Measurements from ENCODE around the gene CARM1. TPM values are rescaled to one million over a fixed set of nuclear protein-coding genes. Genes with fewer than 3 reads are reported as not detected.

CARM1 gene
- total and polyA plus RNA-seq, 2 experiments from 2014 or later: 43.3 to 118 TPM

DNA sequence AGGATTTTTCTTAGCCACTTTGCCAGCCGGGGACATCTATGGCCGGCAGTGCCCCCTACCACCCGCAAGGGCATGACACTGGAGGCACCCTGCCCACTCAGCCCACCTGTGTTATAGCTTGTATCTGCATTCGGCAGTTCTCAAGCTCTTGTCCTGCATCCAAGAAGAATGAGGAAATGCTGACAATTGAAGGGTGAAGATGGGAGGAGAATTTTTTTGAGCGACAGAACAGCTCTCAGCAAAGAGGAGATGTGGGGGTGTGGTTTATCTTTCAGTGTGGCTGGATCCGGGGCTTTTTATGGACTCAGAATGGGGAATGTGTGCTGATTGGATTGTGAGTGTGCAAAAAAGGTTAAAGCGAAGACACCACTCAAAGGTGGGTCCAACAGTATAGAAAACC lies 28.6 kb upstream of the CARM1 start:
- Mint-ChIP-seq H3K4me1 (no peaks in the 10 kb centered on the region), H3K4me3 (no peak overlapping the region), H3K27me3 (ENCODE audit: insufficient read depth, low read depth, poor library complexity) (peaks cover 7% of the 10 kb centered on the region), H3K36me3 (ENCODE audit: low read depth) (peaks cover 4% of the 10 kb centered on the region; the same call in 2 of the 3 replicates), H3K27ac (no peak overlapping the region), H3K9me3 (peaks cover 46% of the 10 kb centered on the region)
- no peak for ATAC-seq
- Histone ChIP-seq H3K27me3 (ENCODE audit: insufficient read depth) (no peaks in the 10 kb centered on the region), H3K4me3 (no peak overlapping the region), H3K4me2 (no peak overlapping the region), H2AFZ (no peak overlapping the region), H3K4me1 (ENCODE audit: insufficient read depth) (no peaks in the 10 kb centered on the region), H3K27ac (ENCODE audit: low read depth) (no peak overlapping the region), H4K20me1 (replicated peaks; ENCODE audit: insufficient read depth) (no peaks in the 10 kb centered on the region), H3K79me2 (replicated peaks; ENCODE audit: insufficient read depth) (no peaks in the 10 kb centered on the region), H3K9me2 (ENCODE audit: insufficient read depth) (no peaks in the 10 kb centered on the region), H3K36me3 (ENCODE audit: insufficient read depth) (no peaks in the 10 kb centered on the region), H3F3A (replicated peaks; ENCODE audit: low read depth) (no peaks in the 10 kb centered on the region)
- TF ChIP-seq ETS1 (IDR thresholded peaks at IDR 0.05): no peak
- no peak for DNase-seq (ENCODE audit: low spot score)

DNA sequence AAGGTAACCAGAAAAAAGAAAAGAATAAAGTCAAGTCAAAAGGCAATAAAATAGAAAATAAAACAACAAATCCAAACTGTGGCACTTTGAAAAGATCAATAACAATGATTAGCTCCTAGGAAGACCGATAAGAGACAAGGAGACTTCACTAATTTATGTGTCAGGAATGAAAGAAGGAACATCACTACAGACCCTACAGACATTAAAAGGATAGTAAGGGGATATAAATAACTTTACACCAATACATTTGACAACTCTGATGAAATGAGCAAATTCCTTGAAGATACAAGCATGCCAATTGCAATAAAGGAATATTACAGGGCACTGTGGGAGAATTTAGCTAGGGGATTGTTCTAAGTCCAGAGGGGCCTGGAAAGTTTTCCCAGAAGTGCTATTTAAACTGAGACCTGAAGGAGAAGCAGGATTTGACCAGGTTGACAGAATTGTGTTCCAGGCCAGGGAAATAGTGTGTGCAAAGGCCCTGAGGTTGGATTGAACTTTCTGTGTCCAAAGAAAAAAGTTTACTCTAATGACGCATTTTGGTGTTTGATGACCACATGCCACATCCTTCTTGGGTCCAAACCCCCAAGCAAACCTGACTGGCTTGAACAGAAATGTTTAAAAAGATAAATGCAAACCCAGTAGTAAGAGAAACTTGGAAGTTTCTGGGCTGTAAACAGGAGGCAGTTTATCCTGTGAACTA lies 24.7 kb upstream of the CARM1 start:
- no peak for ATAC-seq
- H3K27ac Mint-ChIP-seq: no peak overlapping the region
- Histone ChIP-seq H3K27me3 (ENCODE audit: insufficient read depth) (no peaks in the 10 kb centered on the region), H3K4me1 (ENCODE audit: insufficient read depth) (no peaks in the 10 kb centered on the region), H3K4me2 (no peak overlapping the region), H3K9me2 (ENCODE audit: insufficient read depth) (no peaks in the 10 kb centered on the region; the same call in 1 of the 2 replicates), H3K79me2 (replicated peaks; ENCODE audit: insufficient read depth) (no peaks in the 10 kb centered on the region), H3F3A (replicated peaks; ENCODE audit: low read depth) (no peaks in the 10 kb centered on the region), H3K4me3 (no peak overlapping the region), H3K27ac (ENCODE audit: low read depth) (no peak overlapping the region), H2AFZ (no peak overlapping the region), H3K36me3 (ENCODE audit: insufficient read depth) (no peaks in the 10 kb centered on the region), H4K20me1 (replicated peaks; ENCODE audit: insufficient read depth) (no peaks in the 10 kb centered on the region)
- TF ChIP-seq JUNB (IDR thresholded peaks at IDR 0.05; ENCODE audit: unreplicated experiment) (no peak), CREB1 (CRISPR knock-in tag; IDR thresholded peaks at IDR 0.05; ENCODE audit: low read depth) (no peak), STAT1 (IDR thresholded peaks at IDR 0.05; ENCODE audit: unreplicated experiment) (no peak), EZH2 (IDR thresholded peaks at IDR 0.05; ENCODE audit: low read depth, unreplicated experiment) (no peak), NANOG (IDR thresholded peaks at IDR 0.05; ENCODE audit: borderline replicate concordance) (no peak), ZNF331 (CRISPR knock-in tag; IDR thresholded peaks at IDR 0.05; ENCODE audit: low read depth) (no peak), ETS1 (IDR thresholded peaks at IDR 0.05) (no peak), POLR2AphosphoS5 (IDR thresholded peaks at IDR 0.05; ENCODE audit: low read depth) (no peak)
- TF ChIP-seq, protein P1, sequence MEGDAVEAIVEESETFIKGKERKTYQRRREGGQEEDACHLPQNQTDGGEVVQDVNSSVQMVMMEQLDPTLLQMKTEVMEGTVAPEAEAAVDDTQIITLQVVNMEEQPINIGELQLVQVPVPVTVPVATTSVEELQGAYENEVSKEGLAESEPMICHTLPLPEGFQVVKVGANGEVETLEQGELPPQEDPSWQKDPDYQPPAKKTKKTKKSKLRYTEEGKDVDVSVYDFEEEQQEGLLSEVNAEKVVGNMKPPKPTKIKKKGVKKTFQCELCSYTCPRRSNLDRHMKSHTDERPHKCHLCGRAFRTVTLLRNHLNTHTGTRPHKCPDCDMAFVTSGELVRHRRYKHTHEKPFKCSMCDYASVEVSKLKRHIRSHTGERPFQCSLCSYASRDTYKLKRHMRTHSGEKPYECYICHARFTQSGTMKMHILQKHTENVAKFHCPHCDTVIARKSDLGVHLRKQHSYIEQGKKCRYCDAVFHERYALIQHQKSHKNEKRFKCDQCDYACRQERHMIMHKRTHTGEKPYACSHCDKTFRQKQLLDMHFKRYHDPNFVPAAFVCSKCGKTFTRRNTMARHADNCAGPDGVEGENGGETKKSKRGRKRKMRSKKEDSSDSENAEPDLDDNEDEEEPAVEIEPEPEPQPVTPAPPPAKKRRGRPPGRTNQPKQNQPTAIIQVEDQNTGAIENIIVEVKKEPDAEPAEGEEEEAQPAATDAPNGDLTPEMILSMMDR (conservative IDR thresholded peaks at IDR 0.05; ENCODE audit: low read depth in 2 of 2): no peak
- TF ChIP-seq, protein P2, sequence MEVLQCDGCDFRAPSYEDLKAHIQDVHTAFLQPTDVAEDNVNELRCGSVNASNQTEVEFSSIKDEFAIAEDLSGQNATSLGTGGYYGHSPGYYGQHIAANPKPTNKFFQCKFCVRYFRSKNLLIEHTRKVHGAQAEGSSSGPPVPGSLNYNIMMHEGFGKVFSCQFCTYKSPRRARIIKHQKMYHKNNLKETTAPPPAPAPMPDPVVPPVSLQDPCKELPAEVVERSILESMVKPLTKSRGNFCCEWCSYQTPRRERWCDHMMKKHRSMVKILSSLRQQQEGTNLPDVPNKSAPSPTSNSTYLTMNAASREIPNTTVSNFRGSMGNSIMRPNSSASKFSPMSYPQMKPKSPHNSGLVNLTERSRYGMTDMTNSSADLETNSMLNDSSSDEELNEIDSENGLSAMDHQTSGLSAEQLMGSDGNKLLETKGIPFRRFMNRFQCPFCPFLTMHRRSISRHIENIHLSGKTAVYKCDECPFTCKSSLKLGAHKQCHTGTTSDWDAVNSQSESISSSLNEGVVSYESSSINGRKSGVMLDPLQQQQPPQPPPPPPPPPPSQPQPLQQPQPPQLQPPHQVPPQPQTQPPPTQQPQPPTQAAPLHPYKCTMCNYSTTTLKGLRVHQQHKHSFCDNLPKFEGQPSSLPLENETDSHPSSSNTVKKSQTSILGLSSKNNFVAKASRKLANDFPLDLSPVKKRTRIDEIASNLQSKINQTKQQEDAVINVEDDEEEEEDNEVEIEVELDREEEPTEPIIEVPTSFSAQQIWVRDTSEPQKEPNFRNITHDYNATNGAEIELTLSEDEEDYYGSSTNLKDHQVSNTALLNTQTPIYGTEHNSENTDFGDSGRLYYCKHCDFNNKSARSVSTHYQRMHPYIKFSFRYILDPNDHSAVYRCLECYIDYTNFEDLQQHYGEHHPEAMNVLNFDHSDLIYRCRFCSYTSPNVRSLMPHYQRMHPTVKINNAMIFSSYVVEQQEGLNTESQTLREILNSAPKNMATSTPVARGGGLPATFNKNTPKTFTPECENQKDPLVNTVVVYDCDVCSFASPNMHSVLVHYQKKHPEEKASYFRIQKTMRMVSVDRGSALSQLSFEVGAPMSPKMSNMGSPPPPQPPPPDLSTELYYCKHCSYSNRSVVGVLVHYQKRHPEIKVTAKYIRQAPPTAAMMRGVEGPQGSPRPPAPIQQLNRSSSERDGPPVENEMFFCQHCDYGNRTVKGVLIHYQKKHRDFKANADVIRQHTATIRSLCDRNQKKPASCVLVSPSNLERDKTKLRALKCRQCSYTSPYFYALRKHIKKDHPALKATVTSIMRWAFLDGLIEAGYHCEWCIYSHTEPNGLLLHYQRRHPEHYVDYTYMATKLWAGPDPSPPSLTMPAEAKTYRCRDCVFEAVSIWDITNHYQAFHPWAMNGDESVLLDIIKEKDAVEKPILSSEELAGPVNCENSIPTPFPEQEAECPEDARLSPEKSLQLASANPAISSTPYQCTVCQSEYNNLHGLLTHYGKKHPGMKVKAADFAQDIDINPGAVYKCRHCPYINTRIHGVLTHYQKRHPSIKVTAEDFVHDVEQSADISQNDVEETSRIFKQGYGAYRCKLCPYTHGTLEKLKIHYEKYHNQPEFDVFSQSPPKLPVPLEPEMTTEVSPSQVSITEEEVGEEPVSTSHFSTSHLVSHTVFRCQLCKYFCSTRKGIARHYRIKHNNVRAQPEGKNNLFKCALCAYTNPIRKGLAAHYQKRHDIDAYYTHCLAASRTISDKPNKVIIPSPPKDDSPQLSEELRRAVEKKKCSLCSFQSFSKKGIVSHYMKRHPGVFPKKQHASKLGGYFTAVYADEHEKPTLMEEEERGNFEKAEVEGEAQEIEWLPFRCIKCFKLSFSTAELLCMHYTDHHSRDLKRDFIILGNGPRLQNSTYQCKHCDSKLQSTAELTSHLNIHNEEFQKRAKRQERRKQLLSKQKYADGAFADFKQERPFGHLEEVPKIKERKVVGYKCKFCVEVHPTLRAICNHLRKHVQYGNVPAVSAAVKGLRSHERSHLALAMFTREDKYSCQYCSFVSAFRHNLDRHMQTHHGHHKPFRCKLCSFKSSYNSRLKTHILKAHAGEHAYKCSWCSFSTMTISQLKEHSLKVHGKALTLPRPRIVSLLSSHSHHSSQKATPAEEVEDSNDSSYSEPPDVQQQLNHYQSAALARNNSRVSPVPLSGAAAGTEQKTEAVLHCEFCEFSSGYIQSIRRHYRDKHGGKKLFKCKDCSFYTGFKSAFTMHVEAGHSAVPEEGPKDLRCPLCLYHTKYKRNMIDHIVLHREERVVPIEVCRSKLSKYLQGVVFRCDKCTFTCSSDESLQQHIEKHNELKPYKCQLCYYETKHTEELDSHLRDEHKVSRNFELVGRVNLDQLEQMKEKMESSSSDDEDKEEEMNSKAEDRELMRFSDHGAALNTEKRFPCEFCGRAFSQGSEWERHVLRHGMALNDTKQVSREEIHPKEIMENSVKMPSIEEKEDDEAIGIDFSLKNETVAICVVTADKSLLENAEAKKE (CRISPR knock-in tag; IDR thresholded peaks at IDR 0.05): no peak
- H3K36me3 Mint-ChIP-seq (ENCODE audit: low read depth): no peaks in the 10 kb centered on the region
- DNase-seq (ENCODE audit: low spot score): no peak
- no peak overlapping the region; the same call in 2 of the 3 replicates for H3K4me3 Mint-ChIP-seq
- H3K4me1 Mint-ChIP-seq: no peaks in the 10 kb centered on the region
- H3K9me3 Mint-ChIP-seq: peaks cover 23% of the 10 kb centered on the region
- H3K27me3 Mint-ChIP-seq (ENCODE audit: insufficient read depth, low read depth, poor library complexity): peaks cover 10% of the 10 kb centered on the region
